Astrocyte (in vitro differentiated cells and primary cell): ENCODE data around the gene GIMAP7.

ENCODE experiments used
- EZH2 ChIP-seq: IDR thresholded peaks from 2 replicates; pipeline ENCODE4 v1.6.1; 2012; ENCODE audit warnings: mild to moderate bottlenecking, low read length, inconsistent platforms; ENCODE audit not compliant: insufficient read depth
- TF ChIP-seq, protein P1 (sequence below): IDR thresholded peaks from 2 replicates; pipeline ENCODE4 v1.5.1; 2011; ENCODE audit warnings: low read depth, mild to moderate bottlenecking, inconsistent platforms, low read length, moderate library complexity; ENCODE audit not compliant: insufficient read depth

DNA sequence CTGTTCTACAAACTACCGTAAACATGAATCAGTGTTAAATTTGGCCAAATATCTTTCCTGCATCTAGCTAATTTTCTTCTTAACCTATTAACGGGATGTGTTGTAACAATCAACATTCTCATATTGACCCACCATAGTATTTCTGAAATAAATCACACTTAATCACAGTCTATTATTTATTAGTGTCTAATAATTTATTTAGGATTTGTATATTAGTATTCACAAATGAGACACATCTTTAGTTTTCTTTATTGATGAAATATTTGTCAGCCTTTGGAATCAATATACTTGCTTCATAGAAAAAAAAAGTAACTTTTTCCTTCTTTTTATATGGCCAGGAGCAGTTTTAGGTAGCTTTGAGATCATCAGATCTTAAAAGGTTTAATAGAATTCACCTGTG lies 4.6 kb downstream of the GIMAP7 start:
- TF ChIP-seq, protein P1, sequence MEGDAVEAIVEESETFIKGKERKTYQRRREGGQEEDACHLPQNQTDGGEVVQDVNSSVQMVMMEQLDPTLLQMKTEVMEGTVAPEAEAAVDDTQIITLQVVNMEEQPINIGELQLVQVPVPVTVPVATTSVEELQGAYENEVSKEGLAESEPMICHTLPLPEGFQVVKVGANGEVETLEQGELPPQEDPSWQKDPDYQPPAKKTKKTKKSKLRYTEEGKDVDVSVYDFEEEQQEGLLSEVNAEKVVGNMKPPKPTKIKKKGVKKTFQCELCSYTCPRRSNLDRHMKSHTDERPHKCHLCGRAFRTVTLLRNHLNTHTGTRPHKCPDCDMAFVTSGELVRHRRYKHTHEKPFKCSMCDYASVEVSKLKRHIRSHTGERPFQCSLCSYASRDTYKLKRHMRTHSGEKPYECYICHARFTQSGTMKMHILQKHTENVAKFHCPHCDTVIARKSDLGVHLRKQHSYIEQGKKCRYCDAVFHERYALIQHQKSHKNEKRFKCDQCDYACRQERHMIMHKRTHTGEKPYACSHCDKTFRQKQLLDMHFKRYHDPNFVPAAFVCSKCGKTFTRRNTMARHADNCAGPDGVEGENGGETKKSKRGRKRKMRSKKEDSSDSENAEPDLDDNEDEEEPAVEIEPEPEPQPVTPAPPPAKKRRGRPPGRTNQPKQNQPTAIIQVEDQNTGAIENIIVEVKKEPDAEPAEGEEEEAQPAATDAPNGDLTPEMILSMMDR, result no peak
- no peak for TF ChIP-seq EZH2
